Prostate gland (tissue), 2 donors: ENCODE measurements around the gene CHST11.

Experiments
- CTCF ChIP-seq, 4 experiments: fragments of 200-600 bp in 2 of 4; fragments of 450-650 bp in 2 of 4; sonication (generic) in 2 of 4; IDR thresholded peaks; 1 replicate in 3 of 4; 2 replicates in 1 of 4; pipeline ENCODE4 v1.5.1; 2016 to 2019; ENCODE audit warnings: antibody characterized with exemption in 4 of 4, mild to moderate bottlenecking in 2 of 4, moderate library complexity in 2 of 4
- POLR2A ChIP-seq: fragments of 450-650 bp; IDR thresholded peaks from one replicate; pipeline ENCODE4 v1.6.1; 2016; ENCODE audit warnings: antibody characterized with exemption, mild to moderate bottlenecking
- POLR2AphosphoS5 ChIP-seq: sonication (generic); formaldehyde crosslinking; IDR thresholded peaks from one replicate; pipeline ENCODE4 v1.6.1; 2017; ENCODE audit warnings: antibody characterized with exemption

DNA sequence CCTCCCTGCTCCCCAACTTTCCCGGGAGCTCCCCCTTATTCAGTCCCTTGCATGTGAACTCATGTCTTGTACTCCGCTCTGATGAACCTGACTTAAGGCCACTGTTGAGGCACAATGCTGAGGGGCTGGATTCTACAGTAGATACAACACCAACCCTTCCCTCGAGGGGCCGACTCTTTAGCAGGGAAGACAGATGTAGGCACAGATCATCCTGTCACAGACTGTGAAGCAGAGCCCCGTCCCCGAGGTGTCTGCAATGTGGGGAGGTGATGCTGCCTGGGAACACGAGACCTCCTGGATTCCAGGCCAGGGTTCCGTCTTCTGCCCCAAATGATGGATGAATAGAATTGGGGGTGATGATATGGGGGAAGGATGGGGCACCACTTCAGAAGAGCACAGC is 175.1 kb downstream of the CHST11 start:
- TF ChIP-seq CTCF (IDR thresholded peaks at IDR 0.05) = no peak
- TF ChIP-seq POLR2A = no peak
- TF ChIP-seq POLR2AphosphoS5 = no peak
